GM21825 (cell line): ENCODE measurements around the gene CREB5.
A peak's percentile ranks its signal among the peaks of the same experiment; 100 is the strongest.
"Not testable (repeated sequence)": the region's sequence is repeated elsewhere in the genome, so short reads cannot be mapped to it uniquely, and the experiment has no call there.

ENCODE experiments used
- ATAC-seq: cut with Tn5 transposase; IDR thresholded peaks from one replicate; pipeline ENCODE4 v1.9.1; 2021; ENCODE audit warnings: mild to moderate bottlenecking, moderate library complexity; ENCODE audit not compliant: unreplicated experiment

CREB5 gene

DNA sequence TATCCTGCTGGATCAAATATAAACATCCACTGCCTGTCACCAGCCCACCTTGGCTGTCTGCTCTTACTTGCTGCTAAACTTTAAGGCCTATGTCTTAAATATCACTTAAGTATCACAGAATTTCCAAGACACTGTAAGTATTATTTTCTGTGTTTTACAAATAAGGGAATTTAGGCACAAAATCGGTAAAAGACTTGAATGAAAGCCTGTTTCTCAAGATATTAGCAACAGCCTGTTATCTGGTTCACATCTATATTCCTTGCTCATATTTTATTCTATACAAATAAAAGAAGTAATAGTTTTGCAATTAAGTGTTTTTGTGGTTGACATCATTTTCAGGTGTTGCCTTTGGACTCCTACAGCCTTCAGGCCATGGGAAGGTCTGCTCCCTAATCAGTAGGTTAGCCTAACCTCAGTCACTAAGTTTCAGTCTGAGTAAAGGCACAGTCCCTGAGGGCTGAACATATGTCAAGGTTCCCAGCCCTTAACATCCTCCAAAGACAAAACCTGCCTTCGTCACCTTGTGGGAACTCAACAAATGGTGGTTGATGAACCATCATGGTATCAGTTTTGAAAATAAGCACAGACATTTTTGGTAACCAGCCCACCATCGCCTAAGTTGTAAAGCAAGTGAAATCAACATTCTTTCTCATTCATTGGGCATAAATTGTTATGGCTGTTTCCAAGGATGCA is 127.1 kb downstream of the CREB5 start:
- peak; percentile 98 for ATAC-seq

DNA sequence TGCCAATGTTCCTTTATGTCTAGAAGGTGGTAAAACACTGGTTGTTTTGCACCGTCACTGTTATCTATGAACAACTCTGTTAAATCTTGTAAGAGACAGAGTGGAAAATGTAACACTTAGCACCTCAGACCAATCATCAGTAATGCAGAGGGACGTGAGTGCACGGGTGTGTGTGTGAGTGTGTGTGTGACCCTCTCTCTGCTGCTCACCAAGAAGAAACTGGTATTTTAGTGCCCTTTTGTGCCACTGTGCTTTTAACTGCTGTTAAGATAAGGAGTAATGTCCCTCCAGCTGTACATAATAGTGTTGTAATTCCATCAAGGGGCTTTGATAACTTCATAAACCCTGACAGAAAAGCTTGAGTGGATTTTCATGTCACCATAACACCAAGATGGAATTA is 130.1 kb downstream of the CREB5 start:
- no peak for ATAC-seq

DNA sequence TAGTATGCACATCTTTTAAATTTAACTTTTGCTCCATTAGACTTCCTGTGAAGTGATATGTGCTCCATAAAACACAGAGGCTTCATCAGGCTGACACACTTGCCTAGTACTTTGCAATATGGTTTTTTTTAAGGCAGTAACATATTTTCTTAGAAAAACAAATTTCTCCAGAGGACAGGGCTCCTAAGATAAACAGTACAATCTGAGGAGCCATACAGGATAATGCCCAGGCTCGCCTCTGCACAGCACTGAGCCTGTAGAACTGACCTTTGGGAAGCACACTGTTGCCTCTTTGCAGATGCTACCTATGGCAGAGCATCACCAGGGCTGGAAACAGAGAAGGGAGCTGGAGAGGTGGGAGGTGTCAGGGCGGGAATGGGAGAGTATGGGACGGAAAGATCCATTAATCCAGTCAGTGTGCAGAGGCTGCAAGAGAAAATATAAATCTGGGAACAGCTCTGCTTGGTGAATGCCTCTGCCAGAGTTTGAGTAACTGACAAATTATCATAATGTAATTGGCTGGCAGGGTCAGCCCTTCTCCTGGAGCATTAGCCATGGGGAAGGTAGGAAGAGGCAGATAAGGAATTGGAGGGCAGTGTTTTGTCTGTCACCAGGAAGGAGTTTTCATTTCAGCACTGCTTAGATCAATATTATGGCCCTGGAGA is 132.3 kb downstream of the CREB5 start:
- ATAC-seq = no peak

DNA sequence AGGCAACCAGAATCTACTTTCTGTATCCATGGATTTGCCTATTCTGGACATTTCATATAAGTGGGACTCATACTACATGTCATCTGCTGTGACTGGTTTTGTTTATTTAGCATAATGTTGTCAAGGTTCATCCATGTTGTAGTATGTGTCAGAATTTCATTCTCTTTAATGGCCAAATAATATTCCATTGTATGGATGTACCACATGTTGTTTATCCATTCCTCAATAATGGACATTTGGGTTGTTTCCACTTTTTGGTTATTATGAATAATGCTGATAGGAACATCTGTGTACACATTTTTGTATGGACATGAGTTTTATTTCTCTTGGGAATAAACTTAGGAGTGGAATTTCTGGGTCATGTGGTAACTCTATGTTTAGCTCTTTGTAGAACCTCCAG is 133.7 kb downstream of the CREB5 start:
- no peak for ATAC-seq

DNA sequence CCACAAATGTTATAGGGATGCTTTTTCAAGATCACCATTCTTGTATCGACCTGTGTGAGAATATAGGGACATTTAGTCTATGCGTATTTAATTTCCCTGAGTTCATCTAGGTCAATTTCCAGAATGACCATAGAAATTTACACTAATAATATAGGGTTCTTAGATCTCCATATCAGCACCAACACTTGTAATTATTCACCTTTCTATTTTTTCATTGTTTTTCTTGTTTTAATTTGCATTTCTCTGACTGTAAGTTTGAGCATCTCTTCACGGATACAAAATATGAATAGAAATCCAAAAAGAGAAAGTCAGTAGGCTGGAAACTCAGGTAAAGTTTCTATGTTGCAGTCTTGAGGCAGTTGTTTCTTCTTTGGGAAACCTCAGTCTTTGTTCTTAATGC is 134.8 kb downstream of the CREB5 start:
- no peak for ATAC-seq

DNA sequence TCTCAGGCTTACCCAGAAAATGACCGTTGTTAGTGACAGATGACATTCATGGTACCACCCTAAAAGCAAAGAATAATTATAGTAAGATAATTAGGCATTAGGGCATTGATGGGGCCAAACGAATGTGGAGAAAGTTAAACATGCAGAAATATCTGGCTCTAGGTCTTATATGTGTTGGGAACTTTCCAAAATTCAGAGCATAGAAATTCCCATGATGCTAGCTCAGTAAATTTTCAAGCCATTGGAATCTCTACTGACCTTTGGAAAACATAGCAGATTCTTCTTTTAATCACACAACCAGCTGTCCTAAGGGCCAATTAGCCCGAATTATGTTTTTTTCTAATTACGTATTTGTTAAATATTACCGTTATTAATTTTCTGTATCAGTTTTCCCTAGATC is 136.1 kb downstream of the CREB5 start:
- no peak for ATAC-seq

DNA sequence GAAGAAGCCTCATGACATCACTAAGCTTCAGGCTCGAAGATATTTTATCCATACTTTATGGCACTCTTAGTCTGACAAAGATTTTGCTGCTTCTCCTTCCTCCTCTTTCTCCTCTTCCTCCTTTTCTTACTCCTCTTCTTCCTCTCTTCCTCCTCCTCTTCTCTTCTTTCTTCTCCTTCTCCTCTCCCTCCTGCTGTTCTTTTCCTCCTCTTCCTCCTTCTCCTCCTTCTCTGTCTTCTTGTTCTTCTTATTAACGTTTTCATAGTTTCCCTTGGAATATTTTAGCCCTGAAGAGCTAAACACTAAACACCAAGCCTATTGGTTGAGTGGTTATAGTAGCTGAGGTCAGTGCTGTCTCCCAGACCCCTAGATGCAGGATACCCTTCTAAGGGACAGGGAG is 137.7 kb downstream of the CREB5 start:
- no peak for ATAC-seq

DNA sequence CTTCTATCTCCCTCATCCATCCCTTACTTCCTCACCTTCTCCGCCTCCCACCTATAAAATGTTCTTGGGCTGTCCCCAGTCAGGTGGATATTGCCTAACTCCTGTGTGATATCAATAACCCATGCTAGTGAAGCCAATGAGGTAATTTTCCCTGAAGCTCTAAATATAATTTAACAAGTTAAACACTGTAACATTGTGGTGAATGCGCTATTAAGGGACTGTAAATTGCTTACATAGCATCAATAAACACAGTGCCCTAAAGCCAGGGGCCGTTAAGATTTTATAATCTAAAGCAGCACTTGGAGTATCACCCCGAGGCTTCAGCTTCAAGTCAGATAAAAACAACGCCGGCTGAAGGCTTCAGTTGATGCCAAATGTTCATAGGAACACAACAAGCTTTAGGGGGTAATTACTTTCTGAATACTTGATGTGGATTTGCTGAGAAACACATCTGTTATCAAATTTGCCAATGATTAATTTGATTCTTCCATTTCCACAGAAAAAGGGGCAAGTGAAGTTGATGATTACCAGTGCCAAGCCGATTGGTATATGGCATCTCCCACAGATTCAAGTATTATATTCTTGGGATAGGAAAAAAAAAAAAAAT is 138.4 kb downstream of the CREB5 start:
- no peak for ATAC-seq

DNA sequence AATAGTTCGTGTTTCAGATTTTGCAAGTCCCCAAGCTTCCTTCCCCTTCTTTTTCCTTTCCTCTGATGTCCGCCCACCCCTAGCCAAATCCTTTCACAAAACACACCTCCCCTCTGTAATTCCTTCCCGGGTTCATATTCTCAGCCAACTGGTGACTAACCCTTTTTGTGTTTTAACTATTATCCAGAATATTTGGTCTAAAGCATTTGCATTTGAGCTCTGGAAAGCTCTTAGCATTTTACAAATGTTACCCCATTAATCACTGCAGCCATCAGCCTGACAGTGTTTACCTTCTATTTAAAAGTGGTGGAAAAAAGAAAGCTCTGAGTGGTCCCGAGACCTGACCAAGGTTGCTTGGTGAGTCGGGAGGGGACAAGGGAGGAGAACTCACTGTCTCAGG is 139.0 kb downstream of the CREB5 start:
- ATAC-seq = no peak

DNA sequence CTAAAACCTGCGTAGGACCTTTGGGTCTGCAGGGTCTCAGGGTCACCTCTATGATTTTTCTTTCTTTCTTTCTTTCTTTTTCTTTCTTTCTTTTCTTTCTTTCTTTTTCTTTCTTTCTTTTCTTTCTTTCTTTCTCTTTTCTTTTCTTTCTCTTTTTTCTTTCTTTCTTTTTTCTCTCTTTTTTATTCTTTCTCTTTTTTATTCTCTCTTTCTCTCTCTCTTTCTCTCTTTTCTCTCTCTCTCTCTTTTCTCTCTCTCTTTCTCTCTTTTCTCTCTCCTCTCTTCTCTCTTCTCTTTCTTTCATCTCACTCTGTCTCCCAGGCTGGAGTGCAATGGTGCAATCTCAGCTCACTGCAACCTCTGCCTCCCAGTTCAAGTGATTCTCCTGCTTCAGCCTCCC is 139.4 kb downstream of the CREB5 start:
- not testable (repeated sequence) for ATAC-seq

DNA sequence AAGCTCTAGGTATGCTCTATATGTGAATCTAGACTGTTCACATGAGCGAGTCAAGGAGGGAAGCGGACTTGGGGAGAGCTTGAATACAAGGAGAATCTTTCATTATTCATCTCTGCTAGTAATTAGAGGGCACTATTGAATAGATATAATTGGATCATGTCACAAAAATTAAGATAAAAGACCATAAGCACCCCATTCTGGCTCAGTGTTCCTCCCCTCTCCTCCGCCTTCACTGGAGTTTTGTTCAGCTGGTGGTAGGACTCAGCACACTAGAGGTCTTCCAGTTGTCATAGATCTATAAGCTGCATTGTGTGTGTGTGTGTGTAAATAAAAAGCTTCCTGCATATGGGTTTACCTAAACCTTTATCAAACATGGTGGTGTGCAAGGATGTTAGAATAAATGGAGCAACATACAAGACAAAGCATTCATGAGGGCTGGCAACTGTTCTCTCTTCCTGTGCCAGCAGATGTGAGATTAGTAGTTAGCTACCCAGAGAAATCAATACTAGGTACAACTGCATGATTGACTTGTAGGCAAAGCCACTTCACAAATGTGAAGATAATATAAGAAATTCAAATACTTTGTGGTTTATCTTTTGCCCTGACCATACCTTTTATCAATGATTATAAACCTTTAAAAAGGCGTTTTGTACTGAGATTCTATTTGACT is 142.6 kb downstream of the CREB5 start:
- no peak for ATAC-seq

DNA sequence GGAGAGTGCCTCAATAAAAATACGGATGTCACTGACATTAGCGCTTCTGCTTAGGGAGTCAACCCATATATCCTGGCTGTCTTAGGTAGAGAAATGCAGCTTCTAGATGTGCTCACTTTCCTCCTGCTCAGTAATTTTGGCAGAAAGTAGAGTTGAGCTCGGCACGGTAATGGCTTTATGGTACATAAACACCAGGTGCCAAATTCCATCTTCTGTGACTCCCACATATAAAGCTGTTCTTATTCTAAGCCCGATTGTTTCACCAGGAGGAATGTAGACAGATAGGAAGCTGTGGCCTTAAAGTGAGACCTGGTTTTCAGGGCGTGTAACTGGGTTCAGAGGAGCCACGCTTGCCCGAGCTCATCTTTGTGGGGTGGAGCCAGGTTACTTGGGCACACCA is 143.7 kb downstream of the CREB5 start:
- ATAC-seq = no peak

DNA sequence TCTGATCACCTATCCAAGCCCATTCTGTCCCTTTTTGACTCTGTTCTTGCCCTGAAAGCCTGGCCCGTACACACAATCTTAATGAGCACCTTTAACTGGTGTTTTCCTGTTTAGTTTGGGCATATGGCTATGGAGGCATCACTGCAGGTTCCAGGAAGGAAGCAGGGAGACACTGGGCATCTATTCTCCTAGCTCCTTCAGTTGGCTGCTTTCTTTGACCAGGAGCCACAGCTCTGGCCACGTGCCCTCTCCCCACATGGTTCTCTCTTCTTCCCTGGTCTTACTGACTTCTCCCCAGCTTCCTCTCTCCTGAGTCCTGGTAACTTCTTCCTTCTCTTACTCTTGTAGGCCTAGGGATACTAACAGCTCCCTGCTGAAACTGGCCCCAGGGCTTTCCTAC is 144.4 kb downstream of the CREB5 start:
- no peak for ATAC-seq

DNA sequence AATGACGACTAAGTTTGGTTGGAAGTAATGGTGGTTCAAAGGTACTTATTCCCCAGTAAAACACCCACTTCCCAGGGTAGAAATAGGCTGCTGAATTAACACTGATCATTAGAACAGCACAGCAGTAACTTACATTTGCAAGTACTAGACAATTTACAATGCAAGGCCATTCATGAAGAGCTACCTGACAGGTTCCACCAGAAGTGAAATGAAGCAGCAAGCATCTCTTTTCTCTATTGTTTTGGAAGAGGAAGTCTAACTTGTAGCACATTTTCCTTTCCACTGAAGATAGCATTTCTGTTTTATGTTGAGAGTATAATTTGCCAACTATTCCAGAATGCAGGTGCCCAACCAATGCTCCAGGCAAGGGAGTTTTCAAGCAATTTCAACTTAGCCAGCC is 145.9 kb downstream of the CREB5 start:
- ATAC-seq = no peak

DNA sequence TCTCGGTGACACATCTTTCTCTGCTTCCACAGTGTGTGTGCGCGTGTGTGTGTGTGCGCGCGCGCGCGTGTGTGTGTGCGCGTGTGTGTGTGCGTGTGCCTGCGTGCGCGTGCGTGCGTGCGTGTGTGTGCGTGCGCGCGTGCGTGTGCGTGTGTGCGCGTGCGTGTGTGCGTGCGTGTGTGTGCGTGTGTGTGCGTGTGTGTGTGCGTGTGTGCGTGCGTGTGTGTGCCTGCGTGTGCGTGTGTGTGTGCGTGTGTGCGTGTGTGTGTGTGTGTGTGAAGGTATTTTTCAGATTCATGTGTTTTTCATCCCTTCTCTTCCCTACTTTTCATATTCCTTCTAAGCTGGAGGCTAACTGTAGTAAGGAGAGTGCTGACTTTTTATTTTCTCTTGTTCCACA is 148.4 kb downstream of the CREB5 start:
- ATAC-seq = no peak

DNA sequence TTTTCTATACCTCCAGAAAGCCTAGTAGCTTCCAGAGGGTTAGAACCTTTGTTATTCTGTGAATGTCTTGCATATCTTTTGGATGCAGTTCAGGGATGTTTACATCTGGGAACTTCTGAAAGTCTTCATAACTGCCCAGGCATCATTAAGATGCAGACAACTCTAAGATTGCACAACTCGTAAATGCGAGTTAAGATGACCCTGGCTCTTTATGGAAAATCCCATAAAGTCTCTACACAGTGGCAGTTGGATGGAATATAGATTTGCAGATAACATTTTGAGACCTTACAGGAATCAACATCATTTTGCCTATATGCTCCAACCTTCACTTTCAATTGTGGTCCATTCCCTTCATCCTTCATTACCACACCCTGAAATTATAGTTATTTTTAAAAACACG is 151.7 kb downstream of the CREB5 start:
- no peak for ATAC-seq

DNA sequence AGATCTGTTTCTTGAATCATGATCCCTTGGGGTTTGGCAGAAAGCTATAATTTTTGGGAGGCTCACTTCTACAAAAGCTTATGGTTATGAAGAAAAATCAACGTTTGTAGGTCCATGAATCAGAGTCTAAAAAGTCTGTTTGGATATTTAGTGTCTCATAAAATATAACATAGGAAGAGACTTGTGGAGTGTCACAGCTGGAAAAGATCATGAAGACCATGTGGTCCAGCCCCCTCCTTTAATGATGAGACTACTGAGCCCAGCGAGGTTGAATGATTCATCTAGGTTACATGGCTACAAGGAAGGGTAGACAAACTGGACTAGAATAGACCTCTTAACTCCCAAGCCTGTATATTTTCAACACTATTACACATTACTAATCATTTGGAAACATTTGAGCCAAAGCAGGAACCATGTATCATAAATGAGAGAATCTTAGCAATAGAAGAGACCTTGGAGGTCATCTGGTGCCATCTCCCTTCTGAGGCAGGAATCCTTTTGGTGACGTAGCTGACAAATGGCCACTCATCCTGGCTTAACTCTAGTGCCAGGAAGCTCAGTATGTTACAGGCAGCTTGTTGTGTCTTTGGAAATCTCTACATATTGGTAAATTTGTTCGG is 152.5 kb downstream of the CREB5 start:
- no peak for ATAC-seq

DNA sequence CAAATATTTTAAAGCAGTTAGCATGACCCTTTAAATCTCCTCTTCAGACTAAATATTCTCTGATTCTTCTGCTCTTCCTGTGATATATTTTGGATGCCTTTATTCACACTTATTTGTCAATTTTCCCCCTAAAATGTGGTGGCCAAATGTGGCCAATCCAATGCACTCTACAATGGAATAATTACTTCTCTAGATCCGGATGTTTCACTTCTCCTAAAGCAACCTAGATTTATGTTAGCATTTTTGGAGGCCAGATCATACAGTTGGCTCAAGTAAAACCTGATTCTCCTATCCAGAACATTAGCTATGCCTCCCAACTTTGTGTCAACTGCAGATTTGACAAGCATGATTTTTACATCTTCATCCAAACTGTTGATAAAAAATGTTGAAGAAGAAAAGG is 153.7 kb downstream of the CREB5 start:
- ATAC-seq = no peak

DNA sequence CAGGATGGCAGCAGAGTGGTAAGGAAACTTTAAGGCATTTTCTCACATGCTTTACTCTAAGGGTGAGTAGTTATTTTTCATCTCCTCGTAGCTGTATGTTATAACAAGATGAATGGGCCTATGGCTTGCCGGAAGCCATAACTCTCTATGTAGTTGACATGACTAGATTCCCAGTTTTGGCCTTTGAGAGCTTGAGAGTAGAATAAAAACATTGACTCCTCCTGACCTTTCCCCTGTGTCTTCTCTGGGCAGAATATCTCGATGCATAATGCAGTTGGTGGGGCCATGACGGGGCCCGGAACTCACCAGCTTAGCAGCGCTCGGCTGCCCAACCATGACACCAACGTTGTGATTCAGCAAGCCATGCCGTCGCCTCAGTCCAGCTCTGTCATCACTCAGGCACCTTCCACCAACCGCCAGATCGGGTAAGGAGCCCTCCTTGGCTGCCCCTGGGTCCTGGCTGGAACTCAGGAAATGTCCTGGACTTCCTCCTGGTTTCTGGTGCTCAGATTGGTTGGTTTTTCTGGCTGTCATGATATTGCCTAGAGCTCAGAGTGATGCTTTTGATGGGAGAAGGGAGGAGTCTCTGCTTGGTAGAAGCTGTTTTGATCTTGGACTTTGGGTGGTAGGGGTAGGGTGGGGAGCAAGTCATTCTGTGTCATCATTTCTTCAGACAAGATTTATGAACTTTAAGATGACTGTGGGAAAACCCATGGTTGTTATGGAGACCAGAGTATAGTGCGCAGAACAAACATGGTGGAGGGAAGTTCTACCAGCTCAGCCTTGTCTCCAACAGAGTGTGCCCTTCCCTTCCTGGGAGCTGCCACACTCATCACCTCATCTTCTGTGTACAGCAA is 158.0 kb downstream of the CREB5 start:
- peak; percentile 96 for ATAC-seq

DNA sequence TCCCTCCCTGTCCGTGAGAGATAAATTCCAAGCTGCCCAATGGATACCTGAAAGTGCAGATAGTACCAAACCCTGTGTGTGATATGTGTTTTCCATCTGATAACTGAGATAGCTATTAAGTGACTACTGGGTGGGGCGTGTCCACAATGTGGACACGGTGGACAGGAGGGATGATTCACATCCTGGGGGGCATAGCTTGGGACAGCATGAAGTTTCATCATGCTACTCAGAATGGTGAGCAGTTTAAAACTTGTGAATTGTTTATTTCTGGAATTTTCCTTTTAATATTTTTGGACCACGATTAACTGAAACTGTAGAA is 158.6 kb downstream of the CREB5 start:
- ATAC-seq = no peak

DNA sequence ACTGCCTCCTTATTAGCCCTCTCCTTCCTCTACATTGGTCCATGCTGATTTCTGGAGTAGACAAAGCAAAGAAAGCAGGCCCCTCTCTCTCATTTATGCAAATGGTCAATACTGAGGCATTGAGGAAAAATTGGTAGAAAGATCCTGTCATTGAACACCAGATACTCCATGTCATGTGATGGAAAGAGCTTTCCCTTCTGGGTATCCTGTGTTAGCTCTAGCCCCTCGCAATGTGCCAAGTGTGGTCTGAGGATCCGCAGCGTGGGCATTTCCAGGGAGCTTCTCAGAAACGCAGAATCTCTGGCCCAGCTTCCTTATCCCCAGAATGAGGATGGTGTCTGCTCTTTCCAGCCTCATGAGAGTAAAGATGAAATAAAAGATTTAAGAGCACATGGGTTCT is 159.1 kb downstream of the CREB5 start:
- no peak for ATAC-seq
